Brain microvascular endothelial cell (primary cell): ENCODE results near the gene SPINK4.

Experiments
- DNase-seq: peaks from one replicate; pipeline ENCODE4 v3.0.0-alpha.2; 2020
- H3K27ac ChIP-seq: fragments of 250-450 bp; sonication (Bioruptor Pico); 2 replicates; pipeline ENCODE4 v1.5.1; 2020; ENCODE audit warnings: mild to moderate bottlenecking, moderate library complexity
- H3K27me3 ChIP-seq: fragments of 250-450 bp; sonication (Bioruptor Pico); replicated peaks from 2 replicates; pipeline ENCODE4 v1.5.1; 2020; ENCODE audit warnings: mild to moderate bottlenecking
- H3K36me3 ChIP-seq: fragments of 250-450 bp; sonication (Bioruptor Pico); replicated peaks from 2 replicates; pipeline ENCODE4 v1.5.1; 2020; ENCODE audit warnings: mild to moderate bottlenecking
- H3K4me3 ChIP-seq: 2 replicates; pipeline ENCODE4 v1.5.1; 2011; ENCODE audit warnings: low read depth, mild to moderate bottlenecking, control low read depth, low read length, moderate library complexity
- in situ Hi-C: cut with HindIII; loops from 2 replicates; pipeline ENCODE4 v1.10.0; 2017; ENCODE audit warnings: low sequenced_read_pairs, low pct_ligation_motif_present
- TF ChIP-seq, protein P1 (sequence below): IDR thresholded peaks from 2 replicates; pipeline ENCODE4 v1.5.1; 2011; ENCODE audit warnings: low read depth, mild to moderate bottlenecking, moderate library complexity, low read length, control low read depth, inconsistent platforms; ENCODE audit errors: missing control alignments

The SPINK4 gene

DNA sequence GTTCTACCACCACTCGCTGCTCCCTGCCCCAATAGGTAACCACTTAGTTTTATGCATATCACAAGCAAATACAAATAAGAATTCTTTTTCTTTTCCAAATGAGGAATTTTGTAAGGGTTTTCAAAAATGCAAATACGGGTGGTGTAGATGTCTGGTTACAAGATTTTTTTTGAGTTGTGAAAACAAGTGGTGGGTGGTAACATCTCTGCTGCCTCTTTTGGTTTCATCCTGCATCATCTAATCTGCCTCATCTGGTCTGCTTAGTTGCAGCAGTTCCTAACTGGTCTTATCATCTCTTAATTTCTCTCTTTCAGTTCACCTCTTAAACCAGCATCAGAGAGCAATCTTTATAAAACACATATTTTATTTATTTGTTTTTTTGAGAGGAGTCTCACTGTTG, 55.6 kb downstream of the SPINK4 start:
- no peak for DNase-seq
- Histone ChIP-seq H3K27ac (no peak overlapping the region), H3K27me3 (no peaks in the 10 kb centered on the region), H3K36me3 (peaks cover 49% of the 10 kb centered on the region), H3K4me3 (no peak overlapping the region)
- TF ChIP-seq, protein P1, sequence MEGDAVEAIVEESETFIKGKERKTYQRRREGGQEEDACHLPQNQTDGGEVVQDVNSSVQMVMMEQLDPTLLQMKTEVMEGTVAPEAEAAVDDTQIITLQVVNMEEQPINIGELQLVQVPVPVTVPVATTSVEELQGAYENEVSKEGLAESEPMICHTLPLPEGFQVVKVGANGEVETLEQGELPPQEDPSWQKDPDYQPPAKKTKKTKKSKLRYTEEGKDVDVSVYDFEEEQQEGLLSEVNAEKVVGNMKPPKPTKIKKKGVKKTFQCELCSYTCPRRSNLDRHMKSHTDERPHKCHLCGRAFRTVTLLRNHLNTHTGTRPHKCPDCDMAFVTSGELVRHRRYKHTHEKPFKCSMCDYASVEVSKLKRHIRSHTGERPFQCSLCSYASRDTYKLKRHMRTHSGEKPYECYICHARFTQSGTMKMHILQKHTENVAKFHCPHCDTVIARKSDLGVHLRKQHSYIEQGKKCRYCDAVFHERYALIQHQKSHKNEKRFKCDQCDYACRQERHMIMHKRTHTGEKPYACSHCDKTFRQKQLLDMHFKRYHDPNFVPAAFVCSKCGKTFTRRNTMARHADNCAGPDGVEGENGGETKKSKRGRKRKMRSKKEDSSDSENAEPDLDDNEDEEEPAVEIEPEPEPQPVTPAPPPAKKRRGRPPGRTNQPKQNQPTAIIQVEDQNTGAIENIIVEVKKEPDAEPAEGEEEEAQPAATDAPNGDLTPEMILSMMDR = no peak
- in situ Hi-C loops = no loop called here

- no peaks in the 10 kb centered on the region for H3K27me3 ChIP-seq
- TF ChIP-seq, protein P1 = no peak
- no peak overlapping the region for H3K4me3 ChIP-seq
- in situ Hi-C loops = no loop called here
- H3K27ac ChIP-seq = no peak overlapping the region
- DNase-seq = no peak
- peaks cover 61% of the 10 kb centered on the region for H3K36me3 ChIP-seq
Observed at GRCh38 chr9:33297432-33297831, 57.5 kb downstream of the SPINK4 start.
